SH-SY5Y (cell line): ENCODE data around the gene IFNL3.

Source experiments
- GATA2 ChIP-seq: IDR thresholded peaks from 2 replicates; pipeline ENCODE4 v1.6.1; 2011; ENCODE audit warnings: mild to moderate bottlenecking, low read depth, low read length
- GATA3 ChIP-seq: IDR thresholded peaks from 2 replicates; pipeline ENCODE4 v1.6.1; 2011; ENCODE audit warnings: low read depth, mild to moderate bottlenecking, low read length, moderate library complexity

DNA sequence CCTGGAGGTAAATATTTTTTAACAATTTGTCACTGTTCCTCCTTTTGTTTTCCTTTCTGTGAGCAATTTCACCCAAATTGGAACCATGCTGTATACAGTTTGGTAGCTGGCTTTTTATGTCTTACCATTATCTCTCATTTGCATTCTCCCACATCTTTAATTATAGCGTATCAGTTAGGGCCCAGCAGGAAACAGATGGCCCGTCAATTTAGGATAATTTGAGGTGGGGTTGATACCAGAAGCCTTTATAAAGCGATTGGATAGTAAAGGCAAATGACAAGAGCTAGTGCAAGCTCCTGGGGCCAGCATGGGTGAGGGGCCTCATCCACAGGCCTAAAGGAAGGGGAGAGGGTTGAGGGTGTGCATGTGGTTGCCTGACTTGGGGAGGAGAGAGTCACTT is 7.7 kb upstream of the IFNL3 start:
- TF ChIP-seq GATA2 (no peak), GATA3 (no peak)
